Right ventricle myocardium superior (tissue), 1 donor: Measurements from ENCODE around the gene ZNF292. TPM values are rescaled to one million over a fixed set of nuclear protein-coding genes. Genes with fewer than 3 reads are reported as not detected.
"Not testable (repeated sequence)": the region's sequence is repeated elsewhere in the genome, so short reads cannot be mapped to it uniquely, and the experiment has no call there.

Experiments used
- ATAC-seq: fragments of 200-7000 bp; cut with Tn5 transposase; one replicate; pipeline ENCODE4 v1.9.1; 2020; ENCODE audit warnings: mild to moderate bottlenecking; ENCODE audit not compliant: poor library complexity
- DNase-seq: peaks from one replicate; pipeline ENCODE4 v3.0.0-alpha.2; 2020
- intact Hi-C: fragments of 100-400 bp; cut with DNase I; formaldehyde crosslinking; loops from one replicate; pipeline ENCODE4 v1.11.2; 2022
- total RNA-seq: library from RNA; stranded (reverse); fragmentation: NEBNext Ultra II Directional; extraction: Animal tissue kit (Norgen Biotek cat#: 25700); gene quantifications from one replicate; pipeline ENCODE4 v1.2.1, GENCODE V29; 2021
- donor health status: DM: no; HTN: yes; CAD: no; lungs with severe emphysema.

Gene ZNF292
- total RNA-seq, 1 donor from 2014 or later = 29.4 TPM

- no peak for ATAC-seq
- DNase-seq = no peak
- intact Hi-C loops = no loop called here
Measured at GRCh38 chr6:87293526-87293925, 138.2 kb downstream of the ZNF292 start.

- DNase-seq (no peak), ATAC-seq (no peak)
- intact Hi-C loops = no loop called here
Measured at GRCh38 chr6:87297119-87297518, 141.8 kb downstream of the ZNF292 start.

DNA sequence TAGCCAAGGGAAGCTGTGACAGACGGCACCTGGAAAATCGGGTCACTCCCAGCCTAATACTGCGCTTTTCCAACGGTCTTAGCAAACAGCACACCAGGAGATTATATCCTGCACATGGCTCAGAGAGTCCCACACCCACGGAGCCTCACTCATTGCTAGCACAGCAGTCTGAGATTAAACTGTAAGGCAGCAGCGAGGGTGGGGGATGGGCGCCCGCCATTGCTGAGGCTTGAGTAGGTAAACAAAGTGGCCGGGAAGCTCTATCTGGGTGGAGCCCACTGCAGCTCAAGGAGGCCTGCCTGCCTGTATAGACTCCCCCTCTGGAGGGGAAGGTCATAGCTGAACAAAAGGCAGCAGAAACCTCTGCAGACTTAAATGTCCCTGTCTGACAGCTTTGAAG, 145.9 kb downstream of the ZNF292 start:
- intact Hi-C loops, DNase-seq, ATAC-seq: not testable (repeated sequence)

GRCh38 chr6:87308970-87309369, 153.6 kb downstream of the ZNF292 start:
- ATAC-seq = no peak
- no peak for DNase-seq
- intact Hi-C loops = no loop called here

GRCh38 chr6:87312860-87313259, 157.5 kb downstream of the ZNF292 start:
- ATAC-seq = no peak
- intact Hi-C loops = no loop called here
- DNase-seq = no peak

Other genes starting within 250 kb of the ZNF292 start
- not detected for gene HTR1E, start 218.0 kb upstream of the ZNF292 start, total RNA-seq
- gene CGA, start 60.5 kb upstream of the ZNF292 start, total RNA-seq = not detected
- gene SMIM8, start 167.0 kb downstream of the ZNF292 start, total RNA-seq = 12.9 TPM
- gene GJB7, start 173.7 kb downstream of the ZNF292 start, total RNA-seq = not detected
- 1.6 TPM for gene C6orf163, start 189.2 kb downstream of the ZNF292 start, total RNA-seq